Panc1 (cell line): ENCODE data around the gene TSPAN5. TPM values are rescaled to one million over a fixed set of nuclear protein-coding genes. Genes with fewer than 3 reads are reported as not detected.

Source experiments
- ATAC-seq: fragments of 200-7000 bp; cut with Tn5 transposase; 2 replicates; pipeline ENCODE4 v1.9.1; 2020; ENCODE audit warnings: mild to moderate bottlenecking, moderate library complexity
- BruUV-seq: library from RNA; stranded (reverse); fragments of 400-500 nt; replicated peaks from 2 replicates; lab custom pipeline; 2021; lab: Mats Ljungman, UMichigan
- CTCF ChIA-PET: fragments of 300-600 bp; sonication (Branson Sonifier 250); formaldehyde crosslinking; loops from one replicate; lab custom pipeline; 2022; ENCODE audit warnings: antibody characterized with exemption; lab: Charles Lee
- POLR2A ChIA-PET: fragments of 300-600 bp; sonication (Branson Sonifier 250); formaldehyde crosslinking; loops from one replicate; lab custom pipeline; 2022; ENCODE audit warnings: antibody characterized with exemption; lab: Charles Lee
- DNase-seq: peaks from one replicate; pipeline ENCODE4 v3.0.0-alpha.2; 2010; ENCODE audit warnings: low read depth, low spot score
- H3K27ac ChIP-seq: 2 replicates; pipeline ENCODE4 v1.5.1; 2011; ENCODE audit warnings: mild to moderate bottlenecking, low read length, inconsistent platforms
- H3K27me3 ChIP-seq: fragments of 200-500 bp; sonication (Bioruptor generic); 2 replicates; pipeline ENCODE4 v1.6.0; 2014; ENCODE audit warnings: low read length, inconsistent platforms; ENCODE audit not compliant: control insufficient read depth, insufficient read depth
- H3K36me3 ChIP-seq: fragments of 200-500 bp; sonication (Bioruptor generic); 2 replicates; pipeline ENCODE4 v1.5.1; 2014; ENCODE audit warnings: inconsistent platforms, mild to moderate bottlenecking, low read length, moderate library complexity; ENCODE audit not compliant: control insufficient read depth, insufficient read depth
- H3K4me1 ChIP-seq: 2 replicates; pipeline ENCODE4 v1.5.1; 2011; ENCODE audit warnings: inconsistent platforms, mild to moderate bottlenecking, low read length, moderate library complexity; ENCODE audit not compliant: control insufficient read depth, insufficient read depth
- H3K4me3 ChIP-seq, 2 experiments: 2 replicates each; pipeline ENCODE4 v1.5.1; 2011 to 2012; ENCODE audit warnings: low read depth in 2 of 2, low read length in 2 of 2, mild to moderate bottlenecking in 2 of 2, inconsistent platforms in 1 of 2, moderate library complexity in 1 of 2
- H3K9me3 ChIP-seq: fragments of 200-500 bp; sonication (Bioruptor generic); 2 replicates; pipeline ENCODE4 v1.5.1; 2014; ENCODE audit warnings: low read depth, mild to moderate bottlenecking, inconsistent platforms, low read length, moderate library complexity; ENCODE audit not compliant: control insufficient read depth, insufficient read depth
- CTCF ChIP-seq: fragments of 450-650 bp; IDR thresholded peaks from 2 replicates; pipeline ENCODE4 v1.5.1; 2017; ENCODE audit warnings: mild to moderate bottlenecking
- POLR2AphosphoS5 ChIP-seq: IDR thresholded peaks from 2 replicates; pipeline ENCODE4 v1.6.1; 2012; ENCODE audit warnings: mild to moderate bottlenecking, low read depth, low read length, moderate library complexity
- SIN3A ChIP-seq: IDR thresholded peaks from 2 replicates; pipeline ENCODE4 v1.6.1; 2012; ENCODE audit warnings: low read depth, mild to moderate bottlenecking, low read length, moderate library complexity, borderline replicate concordance; ENCODE audit not compliant: insufficient read depth
- TCF7L2 ChIP-seq: IDR thresholded peaks from 2 replicates; pipeline ENCODE4 v1.6.1; 2011; ENCODE audit warnings: mild to moderate bottlenecking, low read depth, low read length, inconsistent platforms
- in situ Hi-C: cut with HindIII; loops from 2 replicates; pipeline ENCODE4 v1.10.0; 2016; ENCODE audit warnings: low sequenced_read_pairs, low pct_unique_long_range_greater_than_20kb
- intact Hi-C: fragments of 100-400 bp; cut with micrococcal nuclease; formaldehyde crosslinking; loops from one replicate; pipeline ENCODE4 v1.10.0; 2022; ENCODE audit not compliant: unreplicated experiment
- total RNA-seq: library from RNA; stranded (reverse); gene quantifications from one replicate; pipeline ENCODE4 v1.2.1, GENCODE V29; 2021; ENCODE audit not compliant: unreplicated experiment
- TF ChIP-seq, protein P1 (sequence below), 2 experiments: IDR thresholded peaks; 2 replicates each; pipeline ENCODE4 v1.6.1; 2011 to 2012; ENCODE audit warnings: low read depth in 2 of 2, control low read depth in 1 of 2, low read length in 1 of 2, mild to moderate bottlenecking in 1 of 2, moderate library complexity in 1 of 2; ENCODE audit not compliant: insufficient read depth in 1 of 2

Gene TSPAN5
- total RNA-seq, 1 experiment from 2014 or later = 61.9 TPM

DNA sequence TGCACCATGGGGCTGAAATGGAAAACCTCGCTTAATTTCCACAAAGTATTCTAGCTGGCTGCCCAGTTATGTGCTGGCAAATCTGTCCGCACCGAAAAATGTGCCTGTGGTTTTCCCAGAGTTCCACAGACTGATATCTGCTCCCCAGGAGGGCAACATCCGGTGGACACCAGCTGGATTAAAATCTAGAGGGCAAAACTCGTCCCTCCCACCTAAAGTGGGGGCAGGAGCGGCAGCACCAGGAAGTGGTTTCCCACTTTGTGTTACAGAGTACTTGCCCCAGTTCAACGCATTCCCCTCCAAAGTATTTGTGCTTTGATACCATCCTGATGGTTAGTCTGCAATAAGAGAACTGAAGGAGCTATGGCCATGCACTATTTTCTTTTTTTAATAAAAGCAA lies 187.6 kb downstream of the TSPAN5 start:
- peaks cover 3% of the 10 kb centered on the region; the same call in 1 of the 2 replicates for H3K4me1 ChIP-seq
- POLR2A ChIA-PET = no interaction called here
- CTCF ChIA-PET = no interaction called here
- in situ Hi-C loops = no loop called here
- no peak overlapping the region for H3K4me3 ChIP-seq
- TF ChIP-seq TCF7L2 (no peak), CTCF (no peak), POLR2AphosphoS5 (no peak), SIN3A (no peak)
- TF ChIP-seq, protein P1, sequence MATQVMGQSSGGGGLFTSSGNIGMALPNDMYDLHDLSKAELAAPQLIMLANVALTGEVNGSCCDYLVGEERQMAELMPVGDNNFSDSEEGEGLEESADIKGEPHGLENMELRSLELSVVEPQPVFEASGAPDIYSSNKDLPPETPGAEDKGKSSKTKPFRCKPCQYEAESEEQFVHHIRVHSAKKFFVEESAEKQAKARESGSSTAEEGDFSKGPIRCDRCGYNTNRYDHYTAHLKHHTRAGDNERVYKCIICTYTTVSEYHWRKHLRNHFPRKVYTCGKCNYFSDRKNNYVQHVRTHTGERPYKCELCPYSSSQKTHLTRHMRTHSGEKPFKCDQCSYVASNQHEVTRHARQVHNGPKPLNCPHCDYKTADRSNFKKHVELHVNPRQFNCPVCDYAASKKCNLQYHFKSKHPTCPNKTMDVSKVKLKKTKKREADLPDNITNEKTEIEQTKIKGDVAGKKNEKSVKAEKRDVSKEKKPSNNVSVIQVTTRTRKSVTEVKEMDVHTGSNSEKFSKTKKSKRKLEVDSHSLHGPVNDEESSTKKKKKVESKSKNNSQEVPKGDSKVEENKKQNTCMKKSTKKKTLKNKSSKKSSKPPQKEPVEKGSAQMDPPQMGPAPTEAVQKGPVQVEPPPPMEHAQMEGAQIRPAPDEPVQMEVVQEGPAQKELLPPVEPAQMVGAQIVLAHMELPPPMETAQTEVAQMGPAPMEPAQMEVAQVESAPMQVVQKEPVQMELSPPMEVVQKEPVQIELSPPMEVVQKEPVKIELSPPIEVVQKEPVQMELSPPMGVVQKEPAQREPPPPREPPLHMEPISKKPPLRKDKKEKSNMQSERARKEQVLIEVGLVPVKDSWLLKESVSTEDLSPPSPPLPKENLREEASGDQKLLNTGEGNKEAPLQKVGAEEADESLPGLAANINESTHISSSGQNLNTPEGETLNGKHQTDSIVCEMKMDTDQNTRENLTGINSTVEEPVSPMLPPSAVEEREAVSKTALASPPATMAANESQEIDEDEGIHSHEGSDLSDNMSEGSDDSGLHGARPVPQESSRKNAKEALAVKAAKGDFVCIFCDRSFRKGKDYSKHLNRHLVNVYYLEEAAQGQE (IDR thresholded peaks at IDR 0.05; ENCODE audit: insufficient read depth in 1 of 2, low read depth in 2 of 2, low read length in 1 of 2) = no peak
- H3K27me3 ChIP-seq = no peaks in the 10 kb centered on the region
- no TSS peak for BruUV-seq
- DNase-seq (no peak), ATAC-seq (no peak)
- H3K27ac ChIP-seq = no peak overlapping the region
- intact Hi-C loops = no loop called here
- peaks cover 3% of the 10 kb centered on the region for H3K36me3 ChIP-seq
- H3K9me3 ChIP-seq = no peaks in the 10 kb centered on the region

DNA sequence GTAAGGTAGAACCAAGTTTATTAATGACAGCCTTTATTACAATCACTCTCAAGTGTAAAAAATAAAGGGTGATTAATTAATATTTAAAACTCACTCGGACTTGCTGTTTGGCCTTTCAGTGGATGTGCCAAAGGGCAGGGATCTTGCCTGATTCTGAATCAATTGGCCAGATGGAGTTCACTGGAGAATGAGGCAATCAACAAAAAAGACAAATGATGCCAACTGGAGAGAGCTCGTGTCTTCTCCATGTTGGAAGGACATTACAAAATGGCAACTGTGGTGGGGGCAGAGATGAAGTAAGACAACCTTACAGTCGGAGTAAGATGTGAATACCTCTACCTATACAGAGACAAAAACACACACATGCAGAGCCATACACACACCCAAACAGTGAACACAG lies 188.0 kb downstream of the TSPAN5 start:
- TF ChIP-seq CTCF (no peak), POLR2AphosphoS5 (no peak), TCF7L2 (no peak), SIN3A (no peak)
- TF ChIP-seq, protein P1 (IDR thresholded peaks at IDR 0.05; ENCODE audit: insufficient read depth in 1 of 2, low read depth in 2 of 2, low read length in 1 of 2) = no peak
- intact Hi-C loops (no loop called here), in situ Hi-C loops (no loop called here)
- Histone ChIP-seq H3K36me3 (peaks cover 3% of the 10 kb centered on the region), H3K27me3 (no peaks in the 10 kb centered on the region), H3K4me3 (no peak overlapping the region), H3K27ac (no peak overlapping the region), H3K4me1 (peaks cover 3% of the 10 kb centered on the region; the same call in 1 of the 2 replicates), H3K9me3 (no peaks in the 10 kb centered on the region)
- CTCF ChIA-PET = no interaction called here
- no peak for DNase-seq
- ATAC-seq = no peak
- POLR2A ChIA-PET = no interaction called here
- no TSS peak for BruUV-seq
